Uterus (tissue), 2 donors: ENCODE measurements around the gene ECI1.

Source experiments
- POLR2A ChIP-seq, 2 donors: fragments of 450-650 bp; IDR thresholded peaks; one replicate each; pipeline ENCODE4 v1.6.1; 2016; ENCODE audit warnings: antibody characterized with exemption in 2 of 2, mild to moderate bottlenecking in 1 of 2, moderate library complexity in 1 of 2
- TF ChIP-seq, protein P1 (sequence below), 4 experiments: fragments of 200-600 bp in 2 of 4; fragments of 450-650 bp in 2 of 4; sonication (generic) in 2 of 4; IDR thresholded peaks; one replicate each; pipeline ENCODE4 v1.5.1; 2016 to 2019; ENCODE audit warnings: antibody characterized with exemption in 4 of 4, mild to moderate bottlenecking in 2 of 4, moderate library complexity in 1 of 4

GRCh38 chr16:2271848-2272461 lies 20.6 kb upstream of the ECI1 start:
- TF ChIP-seq POLR2A (IDR thresholded peaks at IDR 0.05), result no peak
- TF ChIP-seq, protein P1, sequence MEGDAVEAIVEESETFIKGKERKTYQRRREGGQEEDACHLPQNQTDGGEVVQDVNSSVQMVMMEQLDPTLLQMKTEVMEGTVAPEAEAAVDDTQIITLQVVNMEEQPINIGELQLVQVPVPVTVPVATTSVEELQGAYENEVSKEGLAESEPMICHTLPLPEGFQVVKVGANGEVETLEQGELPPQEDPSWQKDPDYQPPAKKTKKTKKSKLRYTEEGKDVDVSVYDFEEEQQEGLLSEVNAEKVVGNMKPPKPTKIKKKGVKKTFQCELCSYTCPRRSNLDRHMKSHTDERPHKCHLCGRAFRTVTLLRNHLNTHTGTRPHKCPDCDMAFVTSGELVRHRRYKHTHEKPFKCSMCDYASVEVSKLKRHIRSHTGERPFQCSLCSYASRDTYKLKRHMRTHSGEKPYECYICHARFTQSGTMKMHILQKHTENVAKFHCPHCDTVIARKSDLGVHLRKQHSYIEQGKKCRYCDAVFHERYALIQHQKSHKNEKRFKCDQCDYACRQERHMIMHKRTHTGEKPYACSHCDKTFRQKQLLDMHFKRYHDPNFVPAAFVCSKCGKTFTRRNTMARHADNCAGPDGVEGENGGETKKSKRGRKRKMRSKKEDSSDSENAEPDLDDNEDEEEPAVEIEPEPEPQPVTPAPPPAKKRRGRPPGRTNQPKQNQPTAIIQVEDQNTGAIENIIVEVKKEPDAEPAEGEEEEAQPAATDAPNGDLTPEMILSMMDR (IDR thresholded peaks at IDR 0.05), result no peak
